GM15510 (cell line): ENCODE results near the gene ZNF697.

ENCODE experiments used
- POLR2A ChIP-seq: IDR thresholded peaks from 3 replicates; pipeline ENCODE4 v1.6.1; 2011; ENCODE audit warnings: borderline replicate concordance; ENCODE audit not compliant: insufficient read length; ENCODE audit errors: extremely low read depth

Gene ZNF697

DNA sequence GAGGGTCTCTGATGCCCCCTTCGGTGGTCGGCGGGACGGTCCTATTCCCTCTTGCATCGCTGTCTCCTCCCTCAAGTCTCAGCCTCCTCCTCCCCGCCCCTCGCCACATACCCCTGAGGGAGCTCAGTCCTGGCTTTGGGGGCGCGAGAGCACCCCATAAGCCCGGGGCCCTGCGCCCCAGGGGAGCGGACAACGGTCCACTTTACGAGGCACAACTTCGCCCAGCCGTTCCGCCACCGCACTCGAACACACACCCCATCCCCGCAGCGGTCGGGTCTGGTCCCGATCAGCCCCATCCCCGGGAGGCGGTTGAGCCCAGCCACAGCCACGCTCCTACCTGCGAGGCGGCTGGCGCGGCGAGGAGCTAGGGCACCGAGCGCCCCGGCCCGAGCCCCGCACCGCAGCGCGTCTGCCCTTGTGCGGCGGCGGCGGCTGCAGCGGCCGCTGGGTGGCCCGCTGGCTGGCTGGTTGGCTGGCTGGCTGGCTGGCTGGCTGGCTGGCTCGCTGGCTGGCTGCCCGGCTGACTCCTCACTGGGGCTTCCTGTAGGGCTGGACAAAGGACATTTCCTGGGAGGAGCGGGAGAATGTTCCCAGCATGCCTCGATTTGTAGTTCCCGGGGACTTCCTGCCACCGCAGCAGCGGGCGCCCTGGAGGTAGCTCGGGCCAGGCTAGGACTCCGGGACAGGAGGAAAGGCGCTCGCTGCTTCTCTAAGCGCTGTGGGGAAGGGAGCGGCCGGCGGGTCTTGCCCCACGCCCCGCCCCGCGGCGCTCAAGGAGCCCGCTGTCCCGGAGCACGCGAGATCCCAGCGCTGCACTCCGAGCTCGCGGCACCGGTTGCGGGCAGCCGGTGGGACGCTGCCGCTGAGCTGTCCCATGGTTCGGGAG lies at the start of gene ZNF697:
ZNF697 (minus strand) TSS at position 533 of the 886 bp plus-strand sequence. CDS start 22,166 bp downstream, outside the sequence.
- TF ChIP-seq POLR2A = peak; percentile 61

DNA sequence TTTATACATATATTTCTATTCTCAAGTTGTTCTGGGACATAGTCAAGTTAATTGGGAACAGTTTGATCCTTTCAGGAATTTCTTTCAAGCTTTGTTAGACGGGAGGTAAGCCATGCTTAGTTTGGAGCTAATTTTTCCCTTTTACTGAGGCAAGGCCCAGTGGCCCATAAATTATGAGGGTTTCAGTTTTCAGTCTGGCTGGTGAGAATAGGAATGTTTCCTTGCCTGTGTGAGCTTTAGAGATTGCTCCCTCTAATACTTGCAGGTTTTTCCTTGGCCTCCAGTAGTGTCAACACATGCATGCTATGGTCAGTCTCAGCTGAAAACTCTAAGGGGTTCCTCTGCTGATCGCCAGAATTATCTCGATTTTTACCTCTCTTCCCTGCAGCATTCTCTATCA lies 49.5 kb upstream of the ZNF697 start:
- no peak for TF ChIP-seq POLR2A

DNA sequence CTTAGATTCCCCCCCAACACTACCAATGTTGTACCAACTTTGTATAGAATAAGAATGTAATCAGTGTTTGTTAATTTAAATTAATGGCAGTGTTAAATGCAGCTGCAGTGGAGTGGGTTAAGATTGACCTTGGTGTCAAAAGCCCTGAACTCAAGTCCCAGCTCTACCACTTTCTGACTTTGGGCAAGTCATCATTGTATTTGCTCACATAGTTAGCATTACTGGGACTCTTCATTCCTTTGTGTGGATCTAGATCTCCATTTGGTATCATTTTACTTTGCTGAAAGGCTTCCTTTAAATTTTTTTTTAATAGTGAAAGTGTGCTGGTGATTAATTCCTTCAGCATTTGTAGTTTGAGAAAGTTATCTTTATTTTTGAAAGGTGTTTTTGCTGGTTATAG lies 41.4 kb upstream of the ZNF697 start:
- no peak for TF ChIP-seq POLR2A

DNA sequence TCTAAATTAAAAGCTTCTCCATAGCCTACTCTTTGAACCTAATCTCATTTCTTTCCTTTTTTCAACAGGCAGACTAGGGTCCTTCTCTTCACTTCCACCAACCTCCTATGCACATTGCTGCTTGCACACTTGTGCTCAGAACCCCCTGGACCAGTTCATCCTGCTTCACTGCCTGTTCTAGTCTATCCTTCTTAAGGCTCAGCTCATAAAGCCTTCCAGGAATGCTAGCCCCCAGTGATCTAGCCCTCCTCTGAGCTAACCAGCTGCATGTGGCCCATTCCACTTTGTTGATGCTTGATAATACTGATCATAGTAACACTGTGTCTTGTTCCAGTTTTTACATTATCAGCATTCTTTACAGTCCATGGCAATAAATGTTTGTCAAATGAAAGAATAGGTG lies 40.7 kb upstream of the ZNF697 start:
- no peak for TF ChIP-seq POLR2A

DNA sequence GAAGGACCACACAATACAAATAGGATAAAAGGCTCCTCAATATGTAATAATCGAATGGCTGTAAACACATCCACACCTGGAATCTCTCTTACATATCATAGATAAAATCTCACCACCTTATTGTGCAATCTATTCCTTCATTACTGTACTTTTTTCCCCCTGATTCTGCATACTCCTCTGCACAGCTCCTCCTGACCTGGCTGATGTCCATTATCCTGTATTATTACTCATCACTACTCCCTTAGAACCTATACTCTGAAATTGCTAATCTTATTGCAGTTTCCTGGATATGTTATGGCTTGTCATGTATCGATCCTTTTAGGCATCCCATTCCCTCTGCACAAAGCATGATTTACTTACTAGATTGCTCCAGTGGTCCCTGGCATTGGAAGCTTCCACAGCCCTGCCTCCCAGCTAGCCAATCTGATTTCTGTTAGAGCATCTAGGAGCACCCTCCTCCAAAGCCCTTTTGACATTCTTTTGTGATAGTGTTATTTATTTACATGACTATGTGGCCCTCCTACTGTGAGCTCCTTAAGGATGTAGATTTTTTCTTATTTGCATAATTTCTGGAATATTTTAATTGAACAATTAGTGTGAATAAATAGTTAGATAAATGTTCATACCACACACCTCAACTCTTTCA lies 39.5 kb upstream of the ZNF697 start:
- TF ChIP-seq POLR2A = no peak

DNA sequence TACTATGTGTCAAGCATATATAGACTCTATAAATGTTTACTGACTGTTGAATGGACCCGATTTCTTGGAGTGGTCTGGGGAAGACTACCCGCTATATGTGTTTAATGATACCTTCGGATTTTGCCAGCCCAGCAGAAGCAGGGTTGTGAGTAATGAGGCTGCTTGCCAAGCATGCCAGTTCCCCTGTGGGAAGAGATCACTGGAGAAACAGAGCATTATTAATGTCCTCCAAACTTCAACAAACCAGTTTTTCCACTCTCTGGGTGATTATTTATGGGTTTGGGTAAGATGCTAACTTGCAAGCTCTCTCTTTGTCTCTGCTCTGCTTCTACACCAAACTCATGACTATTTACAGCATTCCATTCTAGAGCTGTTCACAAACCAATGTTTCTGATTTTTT lies 38.6 kb upstream of the ZNF697 start:
- TF ChIP-seq POLR2A = no peak

DNA sequence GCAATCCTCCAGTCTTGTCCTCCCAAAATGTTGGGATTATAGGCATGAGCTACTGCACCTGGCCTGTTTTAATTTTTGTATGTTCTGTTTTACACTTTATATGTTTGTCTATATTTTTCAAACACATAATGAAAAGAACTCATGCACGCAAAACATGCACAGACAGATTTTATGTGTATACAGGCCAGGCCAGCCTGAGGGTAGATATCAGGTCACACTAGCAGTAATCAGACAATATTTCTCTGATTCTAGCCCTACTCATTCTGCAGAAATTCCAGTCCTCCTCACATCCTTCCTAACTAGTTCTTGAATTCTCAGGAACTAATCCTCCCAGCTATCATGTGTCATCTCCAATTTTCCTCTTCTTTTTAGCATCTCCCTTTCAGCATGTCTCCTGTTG lies 35.8 kb upstream of the ZNF697 start:
- TF ChIP-seq POLR2A = no peak

DNA sequence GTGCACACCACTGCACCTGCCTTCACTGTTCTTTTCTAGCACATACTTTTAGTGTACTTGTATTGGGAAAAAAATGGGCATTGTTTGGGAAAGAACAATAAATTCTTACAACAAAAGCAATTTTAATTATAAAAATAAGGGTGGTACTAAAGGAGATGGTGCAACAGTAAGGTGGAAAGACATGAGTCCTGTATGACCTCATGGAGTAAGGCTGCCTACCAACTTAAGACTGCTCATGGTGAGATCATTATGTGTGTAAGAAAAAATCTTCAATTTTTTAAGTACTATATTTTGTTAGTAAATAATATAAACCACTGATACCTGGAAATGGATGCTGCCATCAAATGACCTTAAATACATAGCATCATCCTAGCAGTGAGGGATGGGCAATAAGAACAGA lies 34.1 kb upstream of the ZNF697 start:
- no peak for TF ChIP-seq POLR2A

DNA sequence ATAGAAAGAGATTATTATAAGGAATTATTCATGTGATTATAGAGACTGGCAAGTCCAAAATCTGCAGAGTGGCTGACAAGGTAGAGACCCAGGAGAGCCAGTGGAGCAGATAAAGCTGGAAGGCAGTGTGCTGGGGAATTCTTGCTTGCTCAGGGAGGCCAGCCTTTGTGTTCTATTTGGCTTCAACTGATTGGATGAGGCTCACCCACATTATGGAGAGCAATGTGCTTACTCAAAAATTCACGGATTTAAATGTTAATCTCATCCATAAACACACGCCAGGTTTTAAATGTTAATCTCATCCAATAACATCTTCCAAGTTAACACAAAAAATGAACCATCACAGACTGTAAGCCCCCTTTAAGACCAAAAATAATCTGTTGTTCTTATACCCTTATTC lies 33.5 kb upstream of the ZNF697 start:
- TF ChIP-seq POLR2A = no peak

DNA sequence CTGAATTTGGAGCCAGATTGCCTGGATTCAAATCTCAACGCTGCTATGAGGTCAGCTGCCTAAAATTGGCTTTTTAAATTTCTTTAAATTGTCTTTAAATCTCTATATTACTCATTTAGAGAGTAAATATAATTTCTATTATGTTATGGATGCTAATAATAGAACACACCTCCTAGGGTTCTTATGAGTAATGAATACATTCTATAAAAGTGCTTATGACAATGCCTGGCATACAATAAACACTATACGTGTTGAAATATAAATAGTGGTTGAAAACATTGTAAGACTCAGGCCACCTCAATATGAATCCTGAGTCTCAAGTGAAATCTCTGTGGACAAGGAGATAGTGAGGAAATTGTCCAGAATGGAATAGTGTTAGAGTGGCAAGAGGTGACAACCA lies 32.7 kb upstream of the ZNF697 start:
- TF ChIP-seq POLR2A = no peak

DNA sequence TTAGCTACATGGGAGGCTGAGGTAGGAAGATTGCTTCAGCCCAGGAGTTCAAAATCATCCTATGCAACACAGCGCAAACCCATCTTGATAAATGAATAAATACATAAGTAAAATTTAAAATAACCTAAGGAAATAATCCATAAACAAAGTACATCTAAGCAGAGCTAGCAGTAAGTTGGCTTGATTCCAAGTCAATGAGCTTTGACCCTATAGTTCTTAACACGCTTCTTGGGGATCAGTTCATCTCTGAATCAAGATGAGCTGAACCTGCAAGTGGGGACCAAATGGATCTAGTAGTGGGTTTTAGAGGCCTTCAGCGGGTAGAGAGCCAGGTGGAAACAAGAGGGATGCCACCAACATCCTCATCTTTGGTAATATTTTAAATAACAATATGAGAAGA lies 32.1 kb upstream of the ZNF697 start:
- TF ChIP-seq POLR2A = no peak

DNA sequence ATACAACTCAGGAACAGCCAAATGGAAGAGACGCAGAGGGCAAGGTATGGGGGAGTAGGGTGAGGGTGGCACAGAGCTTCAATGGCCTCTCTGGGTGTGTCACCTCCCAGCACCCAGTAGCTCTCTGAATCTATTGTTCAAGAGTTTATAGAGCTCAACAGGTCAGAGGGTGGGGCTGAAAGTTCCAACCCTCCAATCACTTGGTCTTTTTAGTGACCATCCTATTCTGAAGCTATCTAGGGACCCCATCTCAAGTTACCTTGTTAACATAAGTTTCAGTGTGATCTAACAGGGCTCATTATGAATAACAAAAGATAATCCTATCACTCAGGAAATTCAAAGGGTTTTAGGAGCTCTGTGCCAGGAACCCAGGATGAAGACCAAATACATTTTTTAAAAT lies 31.2 kb upstream of the ZNF697 start:
- TF ChIP-seq POLR2A = no peak

DNA sequence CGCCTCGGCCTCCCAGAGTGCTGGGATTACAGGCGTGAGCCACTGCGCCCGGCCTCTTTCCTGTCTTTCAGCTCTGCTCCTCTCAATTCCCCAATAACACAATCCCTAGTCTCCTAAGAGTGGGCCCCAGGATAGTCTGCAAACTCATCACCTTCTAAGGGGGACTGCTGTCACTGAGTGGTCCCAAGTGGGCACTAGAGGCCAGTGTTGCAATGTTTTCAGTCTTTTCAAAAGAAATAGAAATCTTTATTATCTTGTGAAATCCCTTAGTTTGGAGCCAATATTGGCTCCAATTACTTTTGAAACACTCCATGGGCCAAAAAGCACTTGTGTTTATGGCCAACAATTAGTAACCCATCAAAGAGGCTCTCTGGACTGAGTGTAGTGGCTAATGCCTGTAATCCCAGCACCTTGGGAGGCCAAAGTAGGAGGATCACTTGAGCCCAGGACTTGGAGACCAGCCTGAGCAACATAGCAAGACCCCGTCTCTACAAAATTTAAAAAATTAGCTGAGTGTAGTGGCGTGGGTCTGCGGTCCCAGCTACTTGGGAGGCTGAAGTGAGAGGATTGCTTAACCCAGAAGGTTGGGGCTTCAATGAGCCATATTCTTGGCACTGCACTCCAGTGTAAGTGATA lies 28.6 kb upstream of the ZNF697 start:
- no peak for TF ChIP-seq POLR2A

DNA sequence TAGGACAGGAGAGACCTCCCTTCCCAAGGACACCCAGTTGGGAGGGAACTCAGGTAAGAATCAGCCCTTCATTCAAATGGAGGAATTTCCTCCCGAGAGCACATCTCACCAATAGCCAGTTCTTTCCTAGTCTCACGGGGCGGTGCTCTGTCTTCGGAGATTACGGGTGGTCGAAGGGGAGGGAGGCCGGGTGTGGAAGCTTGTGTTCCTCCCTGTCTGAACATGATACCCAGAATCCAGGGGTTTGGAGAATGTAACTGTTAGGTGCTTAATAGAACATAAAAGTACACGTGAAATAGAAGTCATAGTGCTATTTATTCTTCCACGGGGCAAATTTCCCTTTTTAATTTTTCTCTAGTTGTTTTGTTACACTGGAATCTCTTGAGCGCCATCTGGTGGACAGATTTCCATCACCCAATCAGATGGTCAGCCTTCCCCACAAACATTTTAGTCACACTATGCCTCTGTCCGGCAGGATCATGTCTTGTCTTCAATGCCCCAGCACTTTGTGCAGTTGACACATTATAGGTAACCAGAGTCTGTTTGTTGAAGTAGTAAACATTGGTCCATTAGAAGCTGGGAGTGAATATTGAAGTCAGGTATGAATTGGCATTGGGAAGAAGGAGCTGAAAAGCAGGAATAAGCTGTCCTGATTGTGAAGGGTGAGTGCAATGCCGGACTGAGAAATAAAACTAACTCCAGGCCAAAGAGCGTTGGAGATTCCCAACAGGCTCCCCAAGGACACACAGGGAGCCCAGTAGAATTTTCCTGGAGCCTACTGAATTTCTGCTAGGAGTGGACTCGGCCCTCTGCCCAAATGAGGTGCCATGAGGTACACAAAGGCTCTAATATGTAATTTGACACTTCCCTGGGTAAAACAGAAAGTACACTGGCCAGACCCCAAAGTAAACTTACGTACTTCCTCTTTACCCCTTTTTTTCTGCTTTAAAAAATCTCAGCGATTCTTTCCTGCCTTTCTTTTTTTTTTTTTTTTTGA lies 27.6 kb upstream of the ZNF697 start:
- TF ChIP-seq POLR2A = no peak

DNA sequence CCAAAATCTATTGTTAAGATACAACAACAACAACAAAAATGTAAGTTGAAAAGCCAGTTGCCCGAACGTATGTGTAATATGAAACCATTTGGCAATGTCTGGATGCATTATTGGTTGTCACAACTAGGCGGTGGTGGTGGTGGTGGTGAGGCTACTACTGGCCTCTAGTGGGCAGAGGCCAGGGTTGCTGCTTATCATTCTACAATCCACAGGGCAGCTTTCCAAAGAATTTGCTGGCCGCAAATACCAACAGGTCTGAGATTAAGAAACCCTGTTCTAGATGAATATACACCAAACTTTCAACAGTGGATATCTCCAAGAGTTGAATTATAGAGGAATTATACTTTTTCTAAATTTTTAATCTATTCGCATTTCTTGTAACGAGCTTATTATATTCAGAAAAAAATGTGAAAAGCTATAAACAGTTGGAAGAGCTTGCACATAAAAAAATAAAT lies 26.8 kb upstream of the ZNF697 start:
- TF ChIP-seq POLR2A = no peak

DNA sequence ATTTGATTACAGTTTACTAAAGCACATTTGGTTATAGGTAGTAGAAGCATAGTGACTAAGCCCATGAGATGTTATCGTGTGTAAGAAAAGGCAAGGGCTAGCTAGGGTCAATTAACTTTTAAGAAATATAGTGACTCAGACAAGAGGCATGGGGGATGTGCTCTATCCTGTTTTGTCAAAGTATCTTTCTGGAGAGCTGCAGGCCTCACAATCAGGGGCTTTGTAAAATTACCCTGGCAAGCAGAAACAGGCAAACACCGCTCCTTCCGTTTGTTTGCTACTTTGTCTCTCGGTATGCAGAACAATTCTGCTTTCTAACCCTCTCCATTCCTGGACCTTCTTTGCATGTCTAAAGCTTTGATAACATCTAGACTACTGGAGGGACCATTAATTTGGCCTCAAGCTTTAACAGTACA lies 26.1 kb upstream of the ZNF697 start:
- TF ChIP-seq POLR2A = no peak
